MM.1S (cell line): ENCODE measurements around the gene USP6NL.

Experiments
- CTCF ChIP-seq: fragments of 300-600 bp; sonication (generic); IDR thresholded peaks from 2 replicates; pipeline ENCODE4 v1.5.1; 2016; ENCODE audit warnings: antibody characterized with exemption, low read length, mixed read lengths
- EZH2 ChIP-seq: fragments of 300-600 bp; sonication (generic); optimal IDR thresholded peaks from 2 replicates; pipeline ENCODE3; 2017; ENCODE audit warnings: low read depth, mild to moderate bottlenecking, antibody characterized with exemption, low read length, mixed read lengths
- EZH2phosphoT487 ChIP-seq: fragments of 300-600 bp; sonication (generic); IDR thresholded peaks from 2 replicates; pipeline ENCODE4 v1.6.1; 2018; ENCODE audit warnings: antibody characterized with exemption, low read length

- TF ChIP-seq EZH2, result no peak
- TF ChIP-seq CTCF, result no peak
- no peak for TF ChIP-seq EZH2phosphoT487
These were observed 161.7 kb downstream of the USP6NL start for GRCh38 chr10:11449761-11450160.
